Nephron (organoid): Measurements from ENCODE around the gene RNU5B-1.

Experiments used
- H3K27ac Mint-ChIP-seq, 3 experiments: 2 replicates each; pipeline ENCODE4 v1.8.0; 2020; ENCODE audit warnings: mixed read lengths in 3 of 3, mild to moderate bottlenecking in 2 of 3, moderate library complexity in 1 of 3
- H3K27me3 Mint-ChIP-seq: 2 replicates; pipeline ENCODE4 v1.8.0; 2021; ENCODE audit warnings: low read depth, mild to moderate bottlenecking, moderate library complexity, mixed read lengths
- H3K36me3 Mint-ChIP-seq: 2 replicates; pipeline ENCODE4 v1.8.0; 2020; ENCODE audit warnings: low read depth, mixed read lengths
- H3K4me1 Mint-ChIP-seq: 2 replicates; pipeline ENCODE4 v1.8.0; 2020; ENCODE audit warnings: mixed read lengths
- H3K4me3 Mint-ChIP-seq, 3 experiments: 2 replicates each; pipeline ENCODE4 v1.8.0; 2020; ENCODE audit warnings: mild to moderate bottlenecking in 3 of 3, mixed read lengths in 3 of 3, moderate library complexity in 2 of 3
- H3K9me3 Mint-ChIP-seq: 2 replicates; pipeline ENCODE4 v1.8.0; 2020; ENCODE audit warnings: mixed read lengths
- CTCF ChIP-seq, 3 experiments: fragments of 200-600 bp; sonication (generic); IDR thresholded peaks; one replicate each; pipeline ENCODE4 v1.5.0; 2021; ENCODE audit warnings: antibody characterized with exemption in 3 of 3; ENCODE audit not compliant: unreplicated experiment in 3 of 3

The RNU5B-1 gene

DNA sequence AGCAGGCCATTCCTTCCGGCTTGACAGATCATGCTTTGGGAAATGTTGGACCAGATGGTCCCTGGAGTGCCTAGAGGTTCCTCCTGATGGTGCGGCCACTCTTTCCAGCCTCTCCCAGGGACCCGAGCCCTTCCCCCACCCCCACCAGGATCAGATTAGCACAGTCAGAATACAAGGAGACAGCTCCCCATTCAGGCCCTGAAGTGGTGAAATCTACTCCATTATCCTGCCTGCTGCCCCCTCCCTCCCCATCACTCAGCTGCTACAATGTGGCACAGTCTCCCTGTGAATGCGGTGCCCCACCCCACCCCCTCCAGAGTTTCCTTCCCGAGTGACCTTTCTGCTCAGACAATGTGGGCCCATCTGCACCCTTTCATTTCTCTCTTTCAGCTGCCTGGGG is 29.4 kb downstream of the RNU5B-1 start:
- Mint-ChIP-seq H3K27me3 (peaks cover 8% of the 10 kb centered on the region), H3K9me3 (no peaks in the 10 kb centered on the region), H3K36me3 (peaks cover 17% of the 10 kb centered on the region), H3K27ac (peak overlapping the region in 1 of 3 experiments; percentile 48), H3K4me1 (peaks cover 6% of the 10 kb centered on the region), H3K4me3 (no peak overlapping the region)
- TF ChIP-seq CTCF (IDR thresholded peaks at IDR 0.05; ENCODE audit: unreplicated experiment in 3 of 3) = no peak

GRCh38 chr15:65334586-65335231 is 30.2 kb downstream of the RNU5B-1 start:
- Mint-ChIP-seq H3K9me3 (no peaks in the 10 kb centered on the region), H3K4me1 (peaks cover 9% of the 10 kb centered on the region), H3K27me3 (peaks cover 8% of the 10 kb centered on the region), H3K4me3 (no peak overlapping the region), H3K36me3 (peaks cover 17% of the 10 kb centered on the region), H3K27ac (no peak overlapping the region)
- TF ChIP-seq CTCF (IDR thresholded peaks at IDR 0.05; ENCODE audit: unreplicated experiment in 3 of 3) = no peak

DNA sequence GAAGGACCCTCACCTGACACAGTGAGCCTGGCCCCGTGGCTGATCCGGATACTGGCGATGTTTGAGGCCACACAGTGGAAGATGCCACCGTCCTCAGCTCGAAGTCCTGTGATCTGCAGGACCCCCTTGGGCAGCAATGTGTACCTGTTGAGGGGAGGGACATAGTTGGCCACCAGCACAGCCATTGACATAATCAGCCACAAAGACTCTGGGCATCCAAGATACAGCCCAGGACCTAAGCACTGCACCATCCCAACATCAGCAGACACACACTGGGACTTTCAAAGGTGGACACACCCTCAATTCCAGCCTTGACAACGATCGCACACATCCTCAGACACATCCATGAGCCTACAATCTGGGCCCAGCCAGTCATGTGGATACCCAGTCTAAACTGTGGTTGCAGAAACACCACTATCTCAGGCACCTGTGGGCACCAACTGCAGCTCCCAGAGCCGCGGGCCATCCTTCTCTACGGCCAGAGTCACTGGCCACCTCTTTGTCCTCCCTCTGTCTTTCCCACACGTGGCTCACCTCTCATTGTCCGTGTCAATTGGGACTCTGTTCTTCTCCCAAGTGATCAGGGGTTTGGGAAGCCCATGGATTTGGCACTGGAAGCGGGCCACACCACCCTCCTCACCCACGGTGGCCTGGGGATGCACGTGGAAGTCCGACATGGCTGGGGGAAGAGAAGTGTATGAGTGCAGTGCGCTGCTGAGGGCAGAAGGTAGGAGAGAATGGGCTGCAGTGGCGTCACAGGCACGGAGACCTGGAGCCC is 31.0 kb downstream of the RNU5B-1 start:
- H3K4me1 Mint-ChIP-seq = peaks cover 16% of the 10 kb centered on the region
- no peak overlapping the region for H3K27ac Mint-ChIP-seq
- H3K9me3 Mint-ChIP-seq = no peaks in the 10 kb centered on the region
- peaks cover 8% of the 10 kb centered on the region for H3K27me3 Mint-ChIP-seq
- peaks cover 9% of the 10 kb centered on the region for H3K36me3 Mint-ChIP-seq
- no peak overlapping the region for H3K4me3 Mint-ChIP-seq
- no peak for TF ChIP-seq CTCF (IDR thresholded peaks at IDR 0.05; ENCODE audit: unreplicated experiment in 3 of 3)

DNA sequence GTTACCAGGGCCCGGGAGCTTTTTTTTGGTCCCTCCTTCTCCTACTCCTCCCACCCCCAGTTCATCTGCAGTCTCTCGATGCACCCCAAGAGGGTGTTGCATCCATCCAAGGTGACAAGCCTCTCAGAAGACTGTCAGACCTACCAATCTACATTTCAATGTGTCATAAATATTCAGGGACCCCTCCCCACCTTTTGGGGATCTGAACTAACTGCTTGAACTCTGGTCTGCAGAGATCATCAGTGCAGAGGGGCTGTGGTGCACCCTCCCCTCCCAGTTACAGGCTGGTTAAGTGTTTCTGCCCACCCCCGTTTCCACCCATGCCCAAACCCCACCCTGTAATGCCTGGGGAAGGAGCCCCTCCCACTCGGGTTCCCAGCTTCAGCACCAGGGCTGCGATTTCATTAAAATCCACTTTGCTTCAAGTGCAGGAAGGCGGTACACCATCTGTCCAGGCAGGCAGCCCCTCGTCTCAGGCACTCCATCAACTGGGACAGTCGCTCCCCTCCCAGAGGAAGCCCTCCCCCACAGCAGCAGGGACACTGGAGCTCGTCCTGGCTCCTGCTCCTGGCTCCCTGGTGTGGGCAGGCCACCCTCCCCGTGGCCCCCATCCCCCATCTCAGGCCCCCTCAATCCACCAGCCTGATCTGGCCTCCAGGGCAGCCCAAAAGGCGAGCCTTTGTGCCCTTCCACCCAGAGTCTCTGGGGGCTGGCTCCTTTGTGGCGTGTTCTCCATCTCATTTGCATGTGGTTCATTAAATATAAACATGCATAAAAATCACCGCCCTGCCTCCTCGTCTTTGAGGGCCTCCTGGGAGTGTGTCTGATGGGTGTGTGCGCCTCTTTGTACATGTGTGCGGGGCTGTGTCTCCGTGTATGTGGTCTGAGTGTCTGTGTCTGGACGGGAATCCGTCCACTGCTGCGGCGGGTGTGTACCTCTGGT is 32.3 kb downstream of the RNU5B-1 start:
- H3K4me1 Mint-ChIP-seq = peaks cover 19% of the 10 kb centered on the region
- peaks cover 8% of the 10 kb centered on the region for H3K27me3 Mint-ChIP-seq
- no peak for TF ChIP-seq CTCF (IDR thresholded peaks at IDR 0.05; ENCODE audit: unreplicated experiment in 3 of 3)
- no peak overlapping the region for H3K4me3 Mint-ChIP-seq
- peaks cover 2% of the 10 kb centered on the region for H3K36me3 Mint-ChIP-seq
- no peaks in the 10 kb centered on the region for H3K9me3 Mint-ChIP-seq
- H3K27ac Mint-ChIP-seq = peak overlapping the region in 1 of 3 experiments; percentile 17

- no peak overlapping the region for H3K4me3 Mint-ChIP-seq
- H3K4me1 Mint-ChIP-seq = peaks cover 19% of the 10 kb centered on the region
- H3K9me3 Mint-ChIP-seq = no peaks in the 10 kb centered on the region
- no peaks in the 10 kb centered on the region for H3K36me3 Mint-ChIP-seq
- H3K27me3 Mint-ChIP-seq = peaks cover 8% of the 10 kb centered on the region
- TF ChIP-seq CTCF (IDR thresholded peaks at IDR 0.05; ENCODE audit: unreplicated experiment in 3 of 3) = no peak
- peak overlapping the region in 1 of 3 experiments; percentile 17 for H3K27ac Mint-ChIP-seq
Observed at GRCh38 chr15:65337436-65338070, 33.1 kb downstream of the RNU5B-1 start.
